Large intestine (tissue), 3 donors: ENCODE results near the gene TFEC. TPM values are rescaled to one million over a fixed set of nuclear protein-coding genes. Genes with fewer than 3 reads are reported as not detected.
"Not testable (repeated sequence)": the region's sequence is repeated elsewhere in the genome, so short reads cannot be mapped to it uniquely, and the experiment has no call there.

ENCODE experiments used
- DNase-seq, 2 donors: peaks; one replicate each; pipeline versions ENCODE4 v3.0.0 to v3.0.0-alpha.2; 2013
- H3K27ac ChIP-seq: one replicate; pipeline ENCODE4 v1.5.1; 2013; ENCODE audit warnings: low read length
- H3K27me3 ChIP-seq: 2 replicates; pipeline ENCODE4 v1.6.1; 2013; ENCODE audit warnings: low read length; ENCODE audit not compliant: control insufficient read depth, insufficient read depth
- H3K36me3 ChIP-seq: 2 replicates; pipeline ENCODE4 v1.6.1; 2013; ENCODE audit warnings: low read length; ENCODE audit not compliant: control insufficient read depth, insufficient read depth
- H3K4me1 ChIP-seq: one replicate; pipeline ENCODE4 v1.6.1; 2013; ENCODE audit warnings: low read length; ENCODE audit not compliant: control insufficient read depth, insufficient read depth
- H3K4me3 ChIP-seq: one replicate; pipeline ENCODE4 v1.5.1; 2013; ENCODE audit warnings: low read length
- H3K9me3 ChIP-seq: one replicate; pipeline ENCODE4 v1.6.1; 2013; ENCODE audit warnings: mild to moderate bottlenecking, low read depth, low read length, moderate library complexity; ENCODE audit not compliant: control insufficient read depth
- WGBS: methylation state at CpG from one replicate; pipeline ENCODE4 v1.1.5; 2013; ENCODE audit warnings: low lambda C conversion rate; ENCODE audit not compliant: insufficient coverage; 5-methylcytosine and 5-hydroxymethylcytosine counted together
- polyA plus RNA-seq: library from polyadenylated mRNA; unstranded; fragments of 120-200 nt; gene quantifications from one replicate; pipeline ENCODE4 v1.2.1, GENCODE V29; 2013

Gene TFEC
- polyA plus RNA-seq, 1 donor, result 132 TPM

GRCh38 chr7:115937960-115938359 is 92.6 kb downstream of the TFEC start:
- no CpG with 5 or more reads among the region's 1 CpG for WGBS
- no peak for DNase-seq
- Histone ChIP-seq H3K4me1 (no peaks in the 10 kb centered on the region), H3K36me3 (peaks cover 16% of the 10 kb centered on the region), H3K4me3 (no peak overlapping the region), H3K27me3 (no peaks in the 10 kb centered on the region), H3K9me3 (no peaks in the 10 kb centered on the region), H3K27ac (no peak overlapping the region)

- Histone ChIP-seq H3K36me3 (peaks cover 4% of the 10 kb centered on the region), H3K9me3 (no peaks in the 10 kb centered on the region), H3K27ac (no peak overlapping the region), H3K27me3 (no peaks in the 10 kb centered on the region), H3K4me3 (no peak overlapping the region), H3K4me1 (no peaks in the 10 kb centered on the region)
- 100% methylated on average over 4 of the region's 4 CpGs for WGBS
- no peak for DNase-seq
Observed at GRCh38 chr7:115933471-115933870, 97.1 kb downstream of the TFEC start.

- no peak for DNase-seq
- no peak overlapping the region for H3K4me3 ChIP-seq
Observed at GRCh38 chr7:115932880-115933279, 97.7 kb downstream of the TFEC start.

DNA sequence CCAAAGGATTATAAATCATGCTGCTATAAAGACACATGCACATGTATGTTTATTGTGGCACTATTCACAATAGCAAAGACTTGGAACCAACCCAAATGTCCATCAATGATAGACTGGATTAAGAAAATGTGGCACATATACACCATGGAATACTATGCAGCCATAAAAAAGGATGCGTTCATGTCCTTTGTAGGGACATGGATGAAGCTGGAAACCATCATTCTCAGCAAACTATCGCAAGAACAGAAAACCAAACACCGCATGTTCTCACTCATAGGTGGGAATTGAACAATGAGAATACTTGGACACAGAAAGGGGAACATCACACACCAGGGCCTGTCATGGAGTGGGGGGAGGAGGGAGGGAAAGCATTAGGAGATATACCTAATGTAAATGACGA is 100.4 kb downstream of the TFEC start:
- not testable (repeated sequence) for H3K27me3 ChIP-seq, DNase-seq, H3K4me3 ChIP-seq, H3K27ac ChIP-seq, H3K36me3 ChIP-seq, H3K9me3 ChIP-seq, H3K4me1 ChIP-seq
- WGBS, result no CpG with 5 or more reads among the region's 4 CpGs

More at GRCh38 chr7:115932880-115933279, 97.7 kb downstream of the TFEC start:
- peaks cover 4% of the 10 kb centered on the region for H3K36me3 ChIP-seq
- H3K27ac ChIP-seq, result no peak overlapping the region
- no peaks in the 10 kb centered on the region for H3K27me3 ChIP-seq
- no peaks in the 10 kb centered on the region for H3K4me1 ChIP-seq
- no peaks in the 10 kb centered on the region for H3K9me3 ChIP-seq
- WGBS, result 71% methylated on average over 1 of the region's 2 CpGs

DNA sequence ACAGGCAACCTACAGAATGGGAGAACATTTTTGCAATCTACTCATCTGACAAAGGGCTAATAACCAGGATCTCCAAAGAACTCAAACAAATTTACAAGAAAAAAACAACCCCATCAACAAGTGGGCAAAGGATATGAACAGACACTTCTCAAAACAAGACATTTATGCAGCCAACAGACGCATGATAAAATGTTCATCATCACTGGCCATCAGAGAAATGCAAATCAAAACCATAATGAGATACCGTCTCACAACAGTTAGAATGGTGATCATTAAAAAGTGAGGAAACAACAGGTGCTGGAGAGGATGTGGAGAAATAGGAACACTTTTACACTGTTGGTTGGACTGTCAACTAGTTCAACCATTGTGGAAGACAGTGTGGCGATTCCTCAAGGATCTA is 100.8 kb downstream of the TFEC start:
- H3K27ac ChIP-seq, H3K27me3 ChIP-seq, H3K4me1 ChIP-seq, H3K36me3 ChIP-seq, DNase-seq, H3K4me3 ChIP-seq, H3K9me3 ChIP-seq: not testable (repeated sequence)
- 100% methylated on average over 2 of the region's 3 CpGs for WGBS

GRCh38 chr7:115924411-115924810 is 106.2 kb downstream of the TFEC start:
- H3K27me3 ChIP-seq, result no peaks in the 10 kb centered on the region
- WGBS, result no CpG with 5 or more reads among the region's 2 CpGs
- no peak for DNase-seq
- no peaks in the 10 kb centered on the region for H3K4me1 ChIP-seq
- no peaks in the 10 kb centered on the region for H3K36me3 ChIP-seq
- H3K4me3 ChIP-seq, result no peak overlapping the region
- H3K27ac ChIP-seq, result no peak overlapping the region
- H3K9me3 ChIP-seq, result no peaks in the 10 kb centered on the region

DNA sequence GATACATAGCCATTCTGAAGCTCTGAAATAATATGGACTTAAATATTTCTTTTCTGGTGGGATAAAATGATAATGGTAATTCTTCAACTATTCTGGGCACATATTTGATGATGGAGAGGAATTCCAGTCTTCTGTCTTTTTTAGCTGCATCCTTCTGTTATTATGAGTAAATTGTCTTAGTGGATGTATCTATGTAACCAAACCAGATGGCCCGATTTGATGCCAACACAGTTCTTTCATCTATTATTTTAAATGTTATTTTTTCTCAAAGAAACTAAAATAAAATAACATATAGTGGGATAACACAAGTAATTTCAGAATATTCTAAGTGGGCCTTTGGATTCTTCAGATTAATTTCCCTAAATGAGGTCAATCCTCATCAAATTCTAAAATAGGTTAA is 110.2 kb downstream of the TFEC start:
- H3K4me1 ChIP-seq, result no peaks in the 10 kb centered on the region
- no peak overlapping the region for H3K27ac ChIP-seq
- WGBS, result 100% methylated on average over 1 of the region's 1 CpG
- no peak overlapping the region for H3K4me3 ChIP-seq
- no peaks in the 10 kb centered on the region for H3K27me3 ChIP-seq
- H3K9me3 ChIP-seq, result no peaks in the 10 kb centered on the region
- DNase-seq, result no peak
- H3K36me3 ChIP-seq, result no peaks in the 10 kb centered on the region

DNA sequence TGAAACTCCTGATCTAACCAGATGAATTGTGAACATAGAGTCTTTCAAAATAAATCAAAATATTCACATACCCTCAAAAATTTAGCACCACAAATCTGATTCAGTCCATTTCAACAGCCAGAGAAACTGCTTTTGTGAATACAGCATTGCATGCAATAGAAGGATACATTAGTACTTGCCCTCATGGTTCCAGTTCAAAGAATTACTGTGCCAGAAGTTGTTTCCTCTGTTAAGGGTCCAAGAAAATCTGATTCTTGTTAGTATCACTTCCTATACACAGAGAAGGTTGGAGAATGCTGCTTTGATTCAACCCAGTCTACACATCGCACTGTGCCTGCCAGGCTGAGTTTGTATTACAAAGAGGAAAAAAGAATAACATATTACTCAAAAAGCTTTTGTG is 115.6 kb downstream of the TFEC start:
- no CpG with 5 or more reads among the region's 1 CpG for WGBS
- H3K4me1 ChIP-seq, result peaks cover 5% of the 10 kb centered on the region
- no peak for DNase-seq

DNA sequence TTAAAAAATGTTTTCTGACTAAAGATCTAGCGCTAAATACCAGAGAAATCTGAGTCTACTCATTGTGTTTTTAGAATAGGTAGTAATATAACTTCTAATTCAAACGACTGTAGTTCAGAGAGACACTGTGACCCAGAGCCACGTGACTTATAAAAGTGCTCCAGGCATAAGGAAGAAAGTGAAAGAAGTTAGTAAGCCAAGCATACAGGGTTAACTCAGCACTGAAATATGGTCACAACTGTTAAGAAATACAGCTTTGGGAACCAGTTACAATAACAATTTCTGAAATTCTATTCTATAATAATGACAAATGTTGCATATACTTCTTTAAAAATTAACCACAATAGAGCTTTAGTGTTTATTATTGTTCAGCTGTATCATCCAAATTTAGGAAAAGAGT is 119.1 kb downstream of the TFEC start:
- H3K4me1 ChIP-seq, result peaks cover 5% of the 10 kb centered on the region
- 48% methylated on average over 3 of the region's 3 CpGs for WGBS
- H3K9me3 ChIP-seq, result no peaks in the 10 kb centered on the region
- DNase-seq, result peak in 1 of 2 donors; percentile 38
- H3K27me3 ChIP-seq, result no peaks in the 10 kb centered on the region
- no peak overlapping the region for H3K27ac ChIP-seq
- no peak overlapping the region for H3K4me3 ChIP-seq
- no peaks in the 10 kb centered on the region for H3K36me3 ChIP-seq

More for the DNA sequence above, 115.6 kb downstream of the TFEC start:
- Histone ChIP-seq H3K9me3 (no peaks in the 10 kb centered on the region), H3K4me3 (no peak overlapping the region), H3K27ac (no peak overlapping the region), H3K27me3 (no peaks in the 10 kb centered on the region), H3K36me3 (no peaks in the 10 kb centered on the region)

DNA sequence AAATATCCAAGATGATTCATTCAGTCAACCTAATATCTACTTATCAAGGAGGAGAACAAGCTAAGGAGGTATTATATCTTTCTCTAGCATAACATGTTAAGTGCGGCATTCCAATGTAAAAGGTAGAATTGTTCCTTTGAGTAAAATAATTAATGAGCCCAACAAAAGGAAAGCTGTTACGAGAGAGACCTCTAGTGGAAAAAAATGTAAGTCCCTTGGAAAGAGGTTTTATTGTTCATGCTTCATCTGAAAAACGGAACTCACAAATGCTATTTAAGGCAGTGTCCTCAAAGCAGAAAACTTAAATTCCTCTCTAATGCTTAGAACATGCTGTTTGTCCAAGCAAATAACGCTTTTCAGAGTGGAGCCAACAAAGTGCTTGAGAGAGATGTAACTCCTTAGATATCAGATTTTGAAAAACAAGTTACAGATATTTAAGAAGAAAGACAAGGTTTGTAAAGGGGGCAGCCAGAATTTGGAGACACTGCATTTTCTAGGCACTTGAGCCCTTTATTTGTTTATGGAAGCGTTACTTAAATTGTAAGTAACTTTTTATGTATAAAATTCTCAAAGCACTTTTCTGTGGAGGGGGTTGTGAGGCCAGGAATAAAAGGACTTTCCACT is 119.9 kb downstream of the TFEC start:
- 0% methylated on average over 2 of the region's 5 CpGs for WGBS
- no peaks in the 10 kb centered on the region for H3K27me3 ChIP-seq
- no peaks in the 10 kb centered on the region for H3K9me3 ChIP-seq
- H3K36me3 ChIP-seq, result no peaks in the 10 kb centered on the region
- no peak overlapping the region for H3K27ac ChIP-seq
- H3K4me3 ChIP-seq, result no peak overlapping the region
- DNase-seq, result peak; percentile 6 to 47
- peaks cover 5% of the 10 kb centered on the region for H3K4me1 ChIP-seq

GRCh38 chr7:115906731-115907130 is 123.8 kb downstream of the TFEC start:
- DNase-seq, result no peak
- no peaks in the 10 kb centered on the region for H3K36me3 ChIP-seq
- no peak overlapping the region for H3K27ac ChIP-seq
- peaks cover 5% of the 10 kb centered on the region for H3K4me1 ChIP-seq
- no peak overlapping the region for H3K4me3 ChIP-seq
- H3K9me3 ChIP-seq, result no peaks in the 10 kb centered on the region
- H3K27me3 ChIP-seq, result no peaks in the 10 kb centered on the region
- no CpG with 5 or more reads among the region's 1 CpG for WGBS
